HG03060 (cell line): Measurements from ENCODE around the gene PSMD13.

Experiments used
- ATAC-seq: cut with Tn5 transposase; IDR thresholded peaks from one replicate; pipeline ENCODE4 v1.9.1; 2021; ENCODE audit warnings: low read depth, moderate number of reproducible peaks; ENCODE audit not compliant: unreplicated experiment

PSMD13 gene

DNA sequence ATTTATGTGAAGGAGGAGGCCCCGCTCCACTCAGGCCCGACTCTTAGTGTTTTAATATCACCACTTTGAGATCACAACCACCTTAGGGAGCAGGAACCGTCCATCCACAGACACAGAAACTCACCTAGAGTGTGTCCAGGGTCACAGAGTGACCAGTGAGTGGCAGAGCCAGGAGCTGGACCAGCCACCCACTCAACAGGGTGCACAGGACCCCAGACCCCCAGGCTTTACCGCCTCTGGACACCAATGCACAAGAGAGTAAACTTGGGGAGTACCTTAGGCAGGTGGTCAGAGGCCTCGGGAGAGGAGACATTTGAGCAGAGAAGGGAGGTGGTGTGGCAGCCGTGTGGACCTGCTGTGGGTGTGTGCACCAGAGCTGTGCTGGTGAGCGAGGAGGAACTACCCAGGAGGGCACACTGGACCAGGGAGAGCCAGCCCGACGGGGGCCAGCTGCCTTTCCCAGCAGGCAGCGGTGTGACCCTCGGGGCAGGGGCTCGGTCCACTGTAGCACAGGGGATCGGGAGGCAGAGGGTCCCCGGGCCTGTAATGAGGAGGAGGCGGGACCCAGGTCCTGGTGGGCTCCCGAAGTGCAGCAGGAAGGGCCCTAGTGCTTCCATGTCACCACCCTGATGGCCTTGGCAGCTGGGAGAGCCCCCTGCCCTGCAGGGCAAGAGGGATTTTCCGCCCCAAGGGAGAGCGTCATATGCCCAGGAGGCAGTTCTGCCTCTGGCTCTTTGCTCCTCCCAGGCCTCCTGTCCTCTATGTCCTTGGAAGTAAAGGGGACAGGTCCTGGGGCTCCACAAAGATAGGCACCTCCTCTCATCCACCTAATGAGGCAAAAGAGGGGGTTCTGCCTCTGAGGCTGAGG is 33.9 kb downstream of the PSMD13 start:
- no peak for ATAC-seq

DNA sequence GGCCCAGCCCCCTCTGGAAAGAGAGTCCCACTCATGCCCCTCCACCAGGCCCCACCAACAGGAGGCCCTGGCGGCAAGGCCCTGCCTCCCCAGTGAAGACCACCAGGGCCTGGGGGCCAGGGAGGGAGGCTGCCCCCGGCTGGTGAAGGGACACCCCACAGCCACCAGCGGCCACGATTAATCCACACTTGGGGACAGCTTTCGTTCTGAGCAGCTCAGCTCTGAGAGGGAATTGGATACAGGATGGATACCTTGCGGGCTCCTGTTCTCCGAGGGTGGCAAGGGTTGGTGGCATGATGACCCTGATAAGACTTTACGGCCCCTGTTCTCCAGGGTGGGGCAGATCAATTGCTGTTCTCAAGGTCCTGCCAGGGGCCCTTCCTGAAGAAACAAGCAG is 34.5 kb downstream of the PSMD13 start:
- no peak for ATAC-seq

DNA sequence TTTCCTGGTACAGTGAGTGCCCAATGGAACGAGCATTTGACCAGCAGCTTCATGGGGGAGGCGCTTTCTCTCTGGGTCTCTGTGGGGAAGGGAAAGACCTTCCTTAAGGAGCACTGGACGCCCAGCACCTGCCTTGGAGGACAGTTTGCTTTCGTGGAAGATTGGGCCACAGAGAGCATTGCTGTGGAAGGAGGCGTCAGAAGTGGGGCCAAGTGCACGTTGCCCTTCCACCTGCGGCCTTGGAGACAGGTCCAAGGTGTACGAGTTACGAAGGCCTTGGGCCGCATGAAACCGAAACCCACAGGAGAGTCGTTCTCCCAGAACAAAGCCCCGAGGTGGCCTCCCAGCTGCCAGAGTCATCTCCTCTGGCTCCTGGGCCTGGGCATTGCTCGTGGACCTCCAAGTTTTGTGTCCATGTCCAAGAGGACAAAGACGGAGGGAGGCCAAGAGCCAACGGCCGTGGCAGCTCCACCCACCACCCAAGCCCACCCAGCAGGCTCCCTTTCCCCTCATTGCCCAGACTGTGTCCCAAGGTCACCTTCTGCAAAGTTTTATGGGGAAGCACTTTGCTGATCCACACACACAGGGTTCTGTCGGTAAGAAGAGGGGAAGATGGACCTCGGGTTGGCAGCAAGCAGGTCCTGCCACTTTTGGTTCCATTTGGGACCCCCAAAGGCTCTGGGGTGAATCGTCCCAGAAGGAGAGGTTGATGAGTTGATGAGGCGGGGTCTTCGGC is 35.6 kb downstream of the PSMD13 start:
- ATAC-seq, result no peak

DNA sequence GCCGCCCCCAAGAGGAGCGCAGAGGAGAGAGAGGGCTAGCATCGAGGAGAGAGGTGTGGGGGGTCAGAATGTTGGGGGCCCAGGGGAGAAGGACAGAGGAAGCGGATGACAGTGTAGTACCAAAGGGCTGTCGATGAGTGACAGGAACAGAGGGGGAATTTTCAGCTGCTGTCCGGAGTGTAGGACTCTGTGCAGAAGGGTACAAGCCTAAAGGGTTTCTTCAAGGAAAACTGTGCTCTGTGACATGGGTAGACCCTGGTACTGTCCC is 36.1 kb downstream of the PSMD13 start:
- no peak for ATAC-seq

DNA sequence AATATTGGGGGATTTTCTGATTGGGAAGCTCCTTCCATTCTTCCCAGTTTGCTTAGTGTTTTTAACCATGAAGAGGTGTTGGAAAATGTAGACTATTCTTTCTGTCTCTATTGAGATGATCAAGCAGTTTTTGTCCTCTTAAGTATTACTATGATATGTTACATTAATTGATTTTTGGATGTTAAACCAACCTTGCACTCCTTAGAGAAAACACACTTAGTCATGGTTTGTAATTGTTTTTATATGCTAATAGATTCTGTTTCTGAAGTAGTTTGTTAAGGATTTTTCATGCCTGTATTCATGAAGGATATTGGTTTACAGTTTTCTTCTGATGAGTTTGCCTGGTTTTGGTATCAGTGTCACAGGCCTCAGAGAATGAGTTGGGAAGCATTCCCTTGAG is 39.4 kb downstream of the PSMD13 start:
- ATAC-seq, result no peak

DNA sequence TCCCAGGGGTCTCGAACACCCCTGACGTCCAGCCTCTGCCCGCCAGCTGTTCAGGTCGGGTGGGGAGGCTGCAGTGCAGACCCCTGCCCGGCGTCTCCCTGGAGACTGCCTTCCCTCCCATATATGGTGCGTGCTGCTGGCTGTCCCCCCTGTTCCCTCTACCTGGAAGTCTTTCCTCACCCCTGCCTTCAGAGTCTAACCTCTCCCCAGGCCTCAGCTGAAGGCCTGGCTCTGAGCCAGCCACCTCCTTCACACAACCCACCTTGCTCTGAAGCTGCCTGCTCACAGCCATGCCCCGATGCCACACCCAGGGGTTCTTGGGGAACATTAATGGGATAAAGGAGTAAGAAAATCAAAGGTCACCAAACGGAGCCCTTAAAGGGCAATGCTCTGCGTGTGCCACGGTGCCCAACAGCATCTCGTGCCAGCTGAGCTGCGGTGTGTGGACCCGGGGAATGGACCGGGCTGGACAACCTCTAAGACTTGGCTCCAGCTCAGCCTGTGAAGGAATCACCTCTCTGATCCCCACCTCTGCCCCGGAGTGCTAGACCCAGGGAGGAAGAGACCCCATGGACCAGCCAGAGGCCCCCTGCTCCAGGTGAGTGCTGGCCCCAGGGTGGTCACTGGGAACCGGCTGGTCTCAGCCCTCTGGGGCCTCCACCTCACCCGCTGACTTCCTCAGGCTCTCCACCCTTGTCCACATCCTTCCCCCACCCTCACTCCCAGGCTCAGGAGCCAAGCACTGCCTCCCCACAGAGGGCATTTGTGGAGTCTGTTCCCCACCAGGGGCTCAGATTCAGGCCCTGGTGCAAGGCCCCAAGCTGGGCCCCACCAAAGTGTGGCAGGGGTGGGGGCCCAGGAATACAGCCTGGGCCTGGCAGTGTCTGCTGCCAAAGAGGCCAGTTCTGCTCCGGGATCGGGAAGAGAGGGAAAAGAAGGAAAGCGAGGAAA is 41.5 kb downstream of the PSMD13 start, which contains the start of gene NLRP6:
Gene NLRP6, plus strand, starts transcription at position 407 of the 951 bp plus-strand sequence. Its CDS starts 163 bp downstream, at position 570.
- no peak for ATAC-seq

DNA sequence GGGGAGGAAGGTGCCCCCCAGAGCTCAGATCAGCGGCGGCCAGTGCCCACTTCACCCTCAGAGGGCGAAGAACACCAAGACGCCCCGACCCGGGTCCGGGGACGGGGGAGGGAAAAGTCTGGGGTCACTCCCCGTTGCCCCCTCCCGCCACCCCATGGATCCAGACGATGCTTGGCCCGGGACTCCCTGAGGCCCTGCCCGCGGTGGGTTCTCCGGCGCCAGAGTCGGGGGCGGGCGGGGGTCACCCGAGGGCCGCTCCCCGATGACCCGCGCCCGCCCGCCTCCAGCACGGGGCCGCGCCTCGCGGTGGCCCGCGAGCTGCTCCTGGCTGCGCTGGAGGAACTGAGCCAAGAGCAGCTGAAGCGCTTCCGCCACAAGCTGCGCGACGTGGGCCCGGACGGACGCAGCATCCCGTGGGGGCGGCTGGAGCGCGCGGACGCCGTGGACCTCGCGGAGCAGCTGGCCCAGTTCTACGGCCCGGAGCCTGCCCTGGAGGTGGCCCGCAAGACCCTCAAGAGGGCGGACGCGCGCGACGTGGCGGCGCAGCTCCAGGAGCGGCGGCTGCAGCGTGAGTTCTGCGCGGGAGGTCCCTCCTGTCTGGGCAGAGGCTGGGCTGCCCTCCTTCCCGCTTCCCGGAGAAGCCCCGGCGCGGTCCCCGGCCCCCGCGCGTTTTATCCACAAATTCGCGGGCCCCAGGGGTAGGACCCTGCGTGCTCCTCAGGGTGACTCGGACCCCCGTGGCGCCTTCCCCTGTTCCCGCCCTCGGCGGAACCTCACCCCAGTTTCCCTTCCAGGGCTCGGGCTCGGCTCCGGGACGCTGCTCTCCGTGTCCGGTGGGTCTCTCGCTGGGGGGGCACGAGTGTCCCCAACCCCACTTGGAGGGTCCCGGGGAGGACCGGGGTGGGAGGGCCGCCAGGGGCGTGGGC is 42.5 kb downstream of the PSMD13 start:
- ATAC-seq, result no peak

DNA sequence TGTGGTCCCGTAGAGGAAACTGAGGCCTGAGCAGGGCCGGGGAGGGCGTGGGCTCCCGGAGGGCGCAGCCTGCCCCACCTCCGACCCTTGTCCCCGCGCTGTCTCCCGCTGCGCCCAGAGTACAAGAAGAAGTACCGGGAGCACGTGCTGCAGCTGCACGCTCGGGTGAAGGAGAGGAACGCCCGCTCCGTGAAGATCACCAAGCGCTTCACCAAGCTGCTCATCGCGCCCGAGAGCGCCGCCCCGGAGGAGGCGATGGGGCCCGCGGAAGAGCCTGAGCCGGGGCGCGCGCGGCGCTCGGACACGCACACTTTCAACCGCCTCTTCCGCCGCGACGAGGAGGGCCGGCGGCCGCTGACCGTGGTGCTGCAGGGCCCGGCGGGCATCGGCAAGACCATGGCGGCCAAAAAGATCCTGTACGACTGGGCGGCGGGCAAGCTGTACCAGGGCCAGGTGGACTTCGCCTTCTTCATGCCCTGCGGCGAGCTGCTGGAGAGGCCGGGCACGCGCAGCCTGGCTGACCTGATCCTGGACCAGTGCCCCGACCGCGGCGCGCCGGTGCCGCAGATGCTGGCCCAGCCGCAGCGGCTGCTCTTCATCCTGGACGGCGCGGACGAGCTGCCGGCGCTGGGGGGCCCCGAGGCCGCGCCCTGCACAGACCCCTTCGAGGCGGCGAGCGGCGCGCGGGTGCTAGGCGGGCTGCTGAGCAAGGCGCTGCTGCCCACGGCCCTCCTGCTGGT is 43.4 kb downstream of the PSMD13 start:
- no peak for ATAC-seq

DNA sequence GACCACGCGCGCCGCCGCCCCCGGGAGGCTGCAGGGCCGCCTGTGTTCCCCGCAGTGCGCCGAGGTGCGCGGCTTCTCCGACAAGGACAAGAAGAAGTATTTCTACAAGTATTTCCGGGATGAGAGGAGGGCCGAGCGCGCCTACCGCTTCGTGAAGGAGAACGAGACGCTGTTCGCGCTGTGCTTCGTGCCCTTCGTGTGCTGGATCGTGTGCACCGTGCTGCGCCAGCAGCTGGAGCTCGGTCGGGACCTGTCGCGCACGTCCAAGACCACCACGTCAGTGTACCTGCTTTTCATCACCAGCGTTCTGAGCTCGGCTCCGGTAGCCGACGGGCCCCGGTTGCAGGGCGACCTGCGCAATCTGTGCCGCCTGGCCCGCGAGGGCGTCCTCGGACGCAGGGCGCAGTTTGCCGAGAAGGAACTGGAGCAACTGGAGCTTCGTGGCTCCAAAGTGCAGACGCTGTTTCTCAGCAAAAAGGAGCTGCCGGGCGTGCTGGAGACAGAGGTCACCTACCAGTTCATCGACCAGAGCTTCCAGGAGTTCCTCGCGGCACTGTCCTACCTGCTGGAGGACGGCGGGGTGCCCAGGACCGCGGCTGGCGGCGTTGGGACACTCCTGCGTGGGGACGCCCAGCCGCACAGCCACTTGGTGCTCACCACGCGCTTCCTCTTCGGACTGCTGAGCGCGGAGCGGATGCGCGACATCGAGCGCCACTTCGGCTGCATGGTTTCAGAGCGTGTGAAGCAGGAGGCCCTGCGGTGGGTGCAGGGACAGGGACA is 44.1 kb downstream of the PSMD13 start:
- ATAC-seq, result no peak

DNA sequence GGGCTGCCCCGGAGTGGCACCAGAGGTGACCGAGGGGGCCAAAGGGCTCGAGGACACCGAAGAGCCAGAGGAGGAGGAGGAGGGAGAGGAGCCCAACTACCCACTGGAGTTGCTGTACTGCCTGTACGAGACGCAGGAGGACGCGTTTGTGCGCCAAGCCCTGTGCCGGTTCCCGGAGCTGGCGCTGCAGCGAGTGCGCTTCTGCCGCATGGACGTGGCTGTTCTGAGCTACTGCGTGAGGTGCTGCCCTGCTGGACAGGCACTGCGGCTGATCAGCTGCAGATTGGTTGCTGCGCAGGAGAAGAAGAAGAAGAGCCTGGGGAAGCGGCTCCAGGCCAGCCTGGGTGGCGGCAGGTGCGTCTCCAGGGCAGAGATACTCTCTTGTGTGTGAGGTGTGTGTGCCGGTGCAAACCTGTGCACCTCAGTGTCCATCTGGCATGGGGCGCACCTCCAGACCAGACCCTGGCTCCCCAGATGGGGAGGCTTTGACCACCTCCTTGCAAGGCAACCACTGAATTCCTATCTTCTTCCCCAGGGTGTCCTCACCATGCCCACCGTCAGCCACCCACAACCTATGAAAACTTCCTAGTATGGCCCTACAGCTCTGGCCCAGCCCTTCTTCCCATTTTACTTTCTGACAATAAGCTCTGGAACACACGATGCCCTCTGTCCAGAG is 44.8 kb downstream of the PSMD13 start:
- ATAC-seq, result no peak

DNA sequence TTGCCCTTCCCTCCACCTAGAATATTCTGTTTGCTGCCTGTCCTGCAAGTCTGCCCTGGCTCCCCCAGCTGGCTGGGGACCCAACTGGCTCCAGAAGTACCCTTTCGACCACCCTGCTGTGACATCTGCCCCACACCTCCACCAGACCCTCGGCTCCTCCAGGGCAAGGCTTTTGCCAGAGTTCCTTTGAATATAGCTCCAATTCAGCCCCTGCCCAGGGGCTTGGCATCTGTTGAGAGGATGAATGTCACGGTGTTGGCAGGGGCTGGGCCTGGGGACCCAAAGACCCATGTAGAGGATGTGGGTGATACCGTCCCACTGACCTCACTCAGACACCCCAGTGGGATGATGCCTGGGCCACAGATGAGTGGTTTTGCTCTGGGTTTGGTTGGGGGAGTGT is 45.4 kb downstream of the PSMD13 start:
- ATAC-seq, result no peak

DNA sequence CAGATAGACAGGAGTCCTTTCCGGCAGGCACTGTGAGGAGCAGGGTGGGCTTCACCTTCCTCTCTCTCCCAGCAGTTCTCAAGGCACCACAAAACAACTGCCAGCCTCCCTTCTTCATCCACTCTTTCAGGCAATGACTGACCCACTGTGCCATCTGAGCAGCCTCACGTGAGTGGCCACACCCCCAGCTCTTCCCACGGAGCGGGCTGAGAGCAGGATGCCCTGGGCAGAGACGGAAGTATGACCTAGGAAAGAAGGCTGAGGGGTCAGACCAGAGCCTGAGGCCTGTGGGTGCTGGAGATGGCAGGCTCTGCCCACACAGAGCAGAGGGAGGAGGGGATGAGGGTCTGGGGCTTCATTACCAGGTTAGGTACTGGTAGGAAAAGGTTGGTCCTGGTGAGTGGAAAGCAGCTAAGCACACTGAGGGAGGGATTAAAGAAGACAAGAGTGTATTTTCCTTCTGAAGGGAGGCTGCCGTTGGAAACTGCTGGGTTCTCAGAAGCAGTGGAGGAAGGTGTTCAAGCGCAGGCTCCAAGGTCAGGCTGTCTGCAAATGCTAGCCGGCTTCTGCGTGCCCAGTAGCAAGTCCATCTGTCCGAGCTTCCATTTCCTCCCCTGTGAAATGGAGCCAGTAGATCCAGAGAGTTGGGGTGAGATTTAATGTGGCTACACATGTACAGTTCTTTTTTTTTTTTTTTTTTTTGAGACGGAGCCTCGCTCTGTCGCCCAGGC is 46.0 kb downstream of the PSMD13 start:
- no peak for ATAC-seq

DNA sequence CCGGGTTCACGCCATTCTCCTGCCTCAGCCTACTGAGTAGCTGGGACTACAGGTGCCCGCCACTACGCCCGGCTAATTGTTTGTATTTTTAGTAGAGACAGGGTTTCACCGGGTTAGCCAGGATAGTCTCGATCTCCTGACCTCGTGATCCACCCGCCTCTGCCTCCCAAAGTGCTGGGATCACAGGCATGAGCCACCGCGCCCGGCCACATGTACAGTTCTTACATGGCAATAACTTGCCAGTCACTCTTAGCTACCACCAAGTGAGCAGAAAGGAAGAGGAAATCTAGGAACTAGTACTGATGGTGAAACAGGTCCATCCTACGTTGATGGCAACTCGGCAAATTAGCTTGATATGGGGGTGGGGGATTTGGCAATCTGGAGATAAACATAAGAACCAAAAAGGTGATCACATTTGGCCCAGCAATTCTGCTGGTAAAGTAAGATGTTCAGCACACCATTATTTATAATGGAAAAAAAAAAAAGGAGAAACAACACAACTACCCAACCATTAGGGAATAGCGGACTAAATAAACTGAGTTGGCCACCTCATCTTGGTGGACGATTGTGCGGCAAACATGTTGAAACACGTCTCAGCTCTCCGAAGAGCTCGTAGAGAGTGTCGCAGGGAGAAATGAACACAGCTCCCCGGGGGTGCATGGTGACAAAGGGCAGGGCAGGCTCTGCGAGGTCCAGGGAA is 46.8 kb downstream of the PSMD13 start:
- no peak for ATAC-seq

DNA sequence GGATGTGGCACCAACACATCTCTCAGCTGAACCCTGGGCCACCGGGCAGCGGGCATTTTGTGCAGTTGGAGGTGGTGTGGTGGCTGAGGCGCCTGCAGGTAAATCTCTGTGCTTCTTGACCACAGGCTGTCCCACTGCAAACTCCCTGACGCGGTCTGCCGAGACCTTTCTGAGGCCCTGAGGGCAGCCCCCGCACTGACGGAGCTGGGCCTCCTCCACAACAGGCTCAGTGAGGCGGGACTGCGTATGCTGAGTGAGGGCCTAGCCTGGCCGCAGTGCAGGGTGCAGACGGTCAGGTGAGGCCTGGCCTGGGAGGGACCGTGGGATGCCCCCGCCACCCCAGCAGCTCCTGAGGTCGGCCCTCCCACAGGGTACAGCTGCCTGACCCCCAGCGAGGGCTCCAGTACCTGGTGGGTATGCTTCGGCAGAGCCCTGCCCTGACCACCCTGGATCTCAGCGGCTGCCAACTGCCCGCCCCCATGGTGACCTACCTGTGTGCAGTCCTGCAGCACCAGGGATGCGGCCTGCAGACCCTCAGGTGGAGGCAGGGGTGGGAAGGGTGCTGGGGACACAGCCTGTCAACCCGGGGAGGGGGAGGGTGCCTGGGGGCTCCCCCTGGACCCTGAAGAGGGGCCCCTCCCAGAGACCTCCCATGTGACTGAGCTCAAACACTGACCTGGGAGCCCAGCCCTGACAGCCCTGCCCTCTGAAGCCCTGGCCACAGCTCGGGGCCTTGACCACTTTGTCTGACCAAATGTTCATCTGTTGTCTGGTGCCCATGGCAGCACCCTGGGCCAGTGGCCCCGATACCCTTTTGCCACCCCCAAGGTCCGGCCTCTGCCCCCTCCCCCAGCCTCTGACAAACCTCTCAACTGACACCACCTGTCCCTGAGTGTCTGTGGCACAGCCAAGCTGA is 47.6 kb downstream of the PSMD13 start:
- ATAC-seq, result no peak

DNA sequence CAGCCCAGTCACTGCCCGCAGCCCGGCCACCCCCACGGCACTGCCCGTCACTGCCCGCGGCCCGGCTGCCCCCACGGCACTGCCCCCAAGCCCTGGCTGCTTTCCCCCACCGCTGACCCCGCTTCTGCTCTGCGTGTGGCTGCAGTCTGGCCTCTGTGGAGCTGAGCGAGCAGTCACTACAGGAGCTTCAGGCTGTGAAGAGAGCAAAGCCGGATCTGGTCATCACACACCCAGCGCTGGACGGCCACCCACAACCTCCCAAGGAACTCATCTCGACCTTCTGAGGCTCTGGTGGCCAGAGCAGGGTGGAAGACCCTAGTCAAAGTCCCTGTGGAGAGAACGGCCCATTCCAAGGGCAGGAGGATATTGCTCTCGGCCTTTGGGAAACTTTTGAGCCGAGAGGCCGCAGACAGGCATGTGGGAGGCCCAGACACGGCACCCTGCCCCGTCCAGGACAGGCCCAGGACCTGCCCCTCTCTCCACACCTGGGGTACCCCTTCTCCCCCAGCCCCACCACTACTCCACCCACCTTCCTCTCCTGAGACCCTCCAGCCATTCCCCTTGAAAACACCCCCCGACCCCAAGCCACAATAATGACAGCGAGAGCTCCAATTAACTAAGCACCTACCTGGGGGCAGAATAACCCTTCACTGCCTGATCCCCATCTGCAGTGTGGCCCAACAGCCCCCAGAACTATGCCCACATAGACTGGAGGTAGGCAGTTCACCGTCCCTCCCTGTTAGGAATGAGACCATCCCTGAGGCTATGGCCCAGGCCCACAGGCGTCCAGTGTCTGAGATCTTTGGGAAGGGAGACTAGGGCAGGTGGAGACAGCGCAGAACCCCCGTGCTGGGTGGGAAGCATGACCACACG is 48.5 kb downstream of the PSMD13 start:
- no peak for ATAC-seq
